ENCODE results near the gene GALNTL6. TPM values are rescaled to one million over a fixed set of nuclear protein-coding genes. Genes with fewer than 3 reads are reported as not detected.

Gene GALNTL6
- polyA plus RNA-seq, 1 experiment = not detected

GRCh38 chr4:171948038-171948437 is 134.8 kb downstream of the GALNTL6 start:
- POLR2A ChIA-PET = no interaction called here
- TF ChIP-seq CTCF (IDR thresholded peaks at IDR 0.05; ENCODE audit: low read depth, low read length) = no peak

GRCh38 chr4:171954650-171955049 is 141.4 kb downstream of the GALNTL6 start:
- POLR2A ChIA-PET = no interaction called here
- no peaks in the 10 kb centered on the region; the same call in 1 of the 2 replicates for H3K9me3 ChIP-seq (ENCODE audit: control insufficient read depth, insufficient read depth, low read length)
- no peak overlapping the region for H3K4me3 ChIP-seq (ENCODE audit: low read depth, low read length)
- CTCF ChIA-PET = no interaction called here
- no peak for DNase-seq (ENCODE audit: low read depth, low spot score)
- TF ChIP-seq CTCF (IDR thresholded peaks at IDR 0.05; ENCODE audit: low read depth, low read length) = no peak
- no peaks in the 10 kb centered on the region for H3K27me3 ChIP-seq (ENCODE audit: control insufficient read depth, insufficient read depth, low read length)
- no peak overlapping the region for H3K27ac ChIP-seq (ENCODE audit: low read depth, low read length)

More at GRCh38 chr4:171948038-171948437, 134.8 kb downstream of the GALNTL6 start:
- DNase-seq (ENCODE audit: low read depth, low spot score) = no peak
- Histone ChIP-seq H3K4me3 (ENCODE audit: low read depth, low read length) (no peak overlapping the region), H3K9me3 (ENCODE audit: control insufficient read depth, insufficient read depth, low read length) (no peaks in the 10 kb centered on the region; the same call in 1 of the 2 replicates), H3K27me3 (ENCODE audit: control insufficient read depth, insufficient read depth, low read length) (no peaks in the 10 kb centered on the region), H3K27ac (ENCODE audit: low read depth, low read length) (no peak overlapping the region)
- CTCF ChIA-PET = no interaction called here

GRCh38 chr4:171956678-171957077 is 143.5 kb downstream of the GALNTL6 start:
- Histone ChIP-seq H3K27me3 (ENCODE audit: control insufficient read depth, insufficient read depth, low read length) (no peaks in the 10 kb centered on the region), H3K9me3 (ENCODE audit: control insufficient read depth, insufficient read depth, low read length) (no peaks in the 10 kb centered on the region), H3K4me3 (ENCODE audit: low read depth, low read length) (no peak overlapping the region), H3K27ac (ENCODE audit: low read depth, low read length) (no peak overlapping the region)
- DNase-seq (ENCODE audit: low read depth, low spot score) = no peak
- CTCF ChIA-PET = no interaction called here
- no peak for TF ChIP-seq CTCF (IDR thresholded peaks at IDR 0.05; ENCODE audit: low read depth, low read length)
- POLR2A ChIA-PET = no interaction called here

- no peaks in the 10 kb centered on the region; the same call in none of the 2 replicates for H3K9me3 ChIP-seq (ENCODE audit: control insufficient read depth, insufficient read depth, low read length)
- POLR2A ChIA-PET = no interaction called here
- CTCF ChIA-PET = interaction anchor here (0.6 kb wide), 1 partner anchor 190 kb away, joined by 3 read pairs; no protein-coding TSS in a partner anchor
Measured at GRCh38 chr4:171962110-171962509, 148.9 kb downstream of the GALNTL6 start.

GRCh38 chr4:171966356-171966755 is 153.2 kb downstream of the GALNTL6 start:
- ChIA-PET POLR2A (no interaction called here), CTCF (no interaction called here)
- no peak overlapping the region for H3K4me3 ChIP-seq (ENCODE audit: low read depth, low read length)
- H3K27me3 ChIP-seq (ENCODE audit: control insufficient read depth, insufficient read depth, low read length) = no peaks in the 10 kb centered on the region
- no peaks in the 10 kb centered on the region; the same call in none of the 2 replicates for H3K9me3 ChIP-seq (ENCODE audit: control insufficient read depth, insufficient read depth, low read length)
- no peak overlapping the region for H3K27ac ChIP-seq (ENCODE audit: low read depth, low read length)
- DNase-seq (ENCODE audit: low read depth, low spot score) = no peak
- no peak for TF ChIP-seq CTCF (IDR thresholded peaks at IDR 0.05; ENCODE audit: low read depth, low read length)

More at GRCh38 chr4:171962110-171962509, 148.9 kb downstream of the GALNTL6 start:
- DNase-seq (ENCODE audit: low read depth, low spot score) = no peak
- Histone ChIP-seq H3K4me3 (ENCODE audit: low read depth, low read length) (no peak overlapping the region), H3K27ac (ENCODE audit: low read depth, low read length) (no peak overlapping the region), H3K27me3 (ENCODE audit: control insufficient read depth, insufficient read depth, low read length) (no peaks in the 10 kb centered on the region)
- no peak for TF ChIP-seq CTCF (IDR thresholded peaks at IDR 0.05; ENCODE audit: low read depth, low read length)
